HCT116 (cell line): Measurements from ENCODE around the gene KRTAP10-11. TPM values are rescaled to one million over a fixed set of nuclear protein-coding genes. Genes with fewer than 3 reads are reported as not detected.

Experiments
- ATAC-seq: fragments of 200-7000 bp; cut with Tn5 transposase; 2 replicates; pipeline ENCODE4 v1.9.1; 2020; ENCODE audit warnings: mild to moderate bottlenecking, moderate library complexity
- BruUV-seq: library from RNA; stranded (reverse); fragments of 400-500 nt; replicated peaks from 2 replicates; lab custom pipeline; 2021; lab: Mats Ljungman, UMichigan
- CTCF ChIA-PET: fragments of 300-600 bp; sonication (Branson Sonifier 250); formaldehyde crosslinking; loops from one replicate; lab custom pipeline; 2021; ENCODE audit warnings: antibody characterized with exemption; lab: Charles Lee
- POLR2A ChIA-PET: fragments of 300-600, 350-600 bp; sonication (Branson Sonifier 250); formaldehyde crosslinking; loops from one replicate; lab custom pipeline; 2021; ENCODE audit warnings: antibody characterized with exemption; lab: Charles Lee
- RAD21 ChIA-PET, 2 experiments: fragments of 300-600 bp; sonication (Branson Sonifier 250); formaldehyde crosslinking; loops; one replicate each; lab custom pipeline; 2023; ENCODE audit warnings: low total read pairs in 2 of 2; ENCODE audit not compliant: uncharacterized antibody in 2 of 2, unreplicated experiment in 2 of 2, low non-redundant PET in 1 of 2; lab: Charles Lee
- DNase-seq: peaks from one replicate; pipeline ENCODE4 v3.0.0-alpha.2; 2010; ENCODE audit warnings: low read depth, low spot score
- H2AFZ ChIP-seq: fragments of 200-600 bp; shearing (Covaris generic), sonication (generic); 2 replicates; pipeline ENCODE4 v1.6.1; 2017; ENCODE audit warnings: low read depth, mixed run types, mixed read lengths, antibody characterized with exemption, low read length; ENCODE audit not compliant: poor library complexity, severe bottlenecking
- H3K27ac ChIP-seq: 2 replicates; pipeline ENCODE4 v1.5.1; 2012; ENCODE audit warnings: low read depth, low read length
- H3K27me3 ChIP-seq: fragments of 200-600 bp; sonication (generic); 2 replicates; pipeline ENCODE4 v1.6.1; 2016; ENCODE audit warnings: mixed run types, low read length, mixed read lengths; ENCODE audit not compliant: insufficient read depth
- H3K36me3 ChIP-seq, 2 experiments: fragments of 200-500 bp in 1 of 2; fragments of 200-600 bp in 1 of 2; sonication (Bioruptor generic) in 1 of 2; sonication (generic) in 1 of 2; 2 replicates each; pipeline versions ENCODE4 v1.5.1 to v1.6.1; 2014 to 2016; ENCODE audit warnings: low read length in 2 of 2, inconsistent platforms in 1 of 2, mixed read lengths in 1 of 2, mixed run types in 1 of 2; ENCODE audit not compliant: insufficient read depth in 2 of 2, control insufficient read depth in 1 of 2
- H3K4me1 ChIP-seq, 2 experiments: fragments of 200-600 bp in 1 of 2; sonication (generic) in 1 of 2; 2 replicates each; pipeline versions ENCODE4 v1.5.1 to v1.6.1; 2012 to 2017; ENCODE audit warnings: low read length in 2 of 2, inconsistent platforms in 1 of 2, mild to moderate bottlenecking in 1 of 2, mixed read lengths in 1 of 2, mixed run types in 1 of 2, moderate library complexity in 1 of 2; ENCODE audit not compliant: insufficient read depth in 2 of 2, control insufficient read depth in 1 of 2
- H3K4me2 ChIP-seq: fragments of 200-600 bp; sonication (generic); 2 replicates; pipeline ENCODE4 v1.6.1; 2017; ENCODE audit warnings: mixed run types, low read length, mixed read lengths
- H3K4me3 ChIP-seq, 2 experiments: fragments of 200-600 bp in 1 of 2; sonication (generic) in 1 of 2; replicated peaks in 1 of 2; 2 replicates each; pipeline ENCODE4 v1.5.1; 2011 to 2016; ENCODE audit warnings: low read length in 2 of 2, control low read depth in 1 of 2, low read depth in 1 of 2, mild to moderate bottlenecking in 1 of 2, mixed read lengths in 1 of 2, mixed run types in 1 of 2
- H3K79me2 ChIP-seq: fragments of 200-600 bp; sonication (generic); 2 replicates; pipeline ENCODE4 v1.6.1; 2017; ENCODE audit warnings: mild to moderate bottlenecking, mixed run types, low read length, moderate library complexity, mixed read lengths; ENCODE audit not compliant: insufficient read depth
- H3K9ac ChIP-seq: fragments of 200-600 bp; sonication (generic); 2 replicates; pipeline ENCODE4 v1.6.1; 2016; ENCODE audit warnings: low read length, mixed read lengths
- H3K9me2 ChIP-seq: fragments of 200-600 bp; sonication (generic), shearing (Covaris generic); 2 replicates; pipeline ENCODE4 v1.6.1; 2017; ENCODE audit warnings: mixed run types, mild to moderate bottlenecking, moderate library complexity; ENCODE audit not compliant: insufficient read depth
- H3K9me3 ChIP-seq, 2 experiments: fragments of 200-500 bp in 1 of 2; fragments of 200-600 bp in 1 of 2; sonication (Bioruptor generic) in 1 of 2; sonication (generic) in 1 of 2; 2 replicates each; pipeline ENCODE4 v1.6.1; 2014 to 2017; ENCODE audit warnings: low read length in 2 of 2, mixed read lengths in 2 of 2, inconsistent platforms in 1 of 2, low read depth in 1 of 2, mild to moderate bottlenecking in 1 of 2, mixed run types in 1 of 2, moderate library complexity in 1 of 2; ENCODE audit not compliant: control insufficient read depth in 1 of 2, insufficient read depth in 1 of 2
- H4K20me1 ChIP-seq: fragments of 200-600 bp; sonication (generic), shearing (Covaris generic); 2 replicates; pipeline ENCODE4 v1.6.1; 2017; ENCODE audit warnings: mixed run types, mild to moderate bottlenecking, moderate library complexity; ENCODE audit not compliant: insufficient read depth
- CEBPB ChIP-seq: IDR thresholded peaks from 2 replicates; pipeline ENCODE4 v1.6.1; 2012; ENCODE audit warnings: low read depth
- EGR1 ChIP-seq: IDR thresholded peaks from 2 replicates; pipeline ENCODE4 v1.6.1; 2012; ENCODE audit warnings: low read depth
- ELF1 ChIP-seq: IDR thresholded peaks from 2 replicates; pipeline ENCODE4 v1.6.1; 2012; ENCODE audit warnings: low read depth, borderline replicate concordance
- FOSL1 ChIP-seq: IDR thresholded peaks from 2 replicates; pipeline ENCODE4 v1.6.1; 2012; ENCODE audit warnings: low read depth
- JUND ChIP-seq: IDR thresholded peaks from 2 replicates; pipeline ENCODE4 v1.6.1; 2012
- MAX ChIP-seq: IDR thresholded peaks from 2 replicates; pipeline ENCODE4 v1.6.1; 2012
- POLR2AphosphoS5 ChIP-seq: IDR thresholded peaks from 2 replicates; pipeline ENCODE4 v1.6.1; 2011; ENCODE audit warnings: mild to moderate bottlenecking, low read depth, low read length, moderate library complexity
- SP1 ChIP-seq: IDR thresholded peaks from 2 replicates; pipeline ENCODE4 v1.6.1; 2012; ENCODE audit warnings: low read depth
- YY1 ChIP-seq: IDR thresholded peaks from 2 replicates; pipeline ENCODE4 v1.6.1; 2011; ENCODE audit warnings: low read length, low read depth, moderate library complexity, mild to moderate bottlenecking; ENCODE audit not compliant: insufficient replicate concordance; ENCODE audit errors: extremely low read depth
- ZBTB33 ChIP-seq: IDR thresholded peaks from 2 replicates; pipeline ENCODE4 v1.6.1; 2011; ENCODE audit warnings: mild to moderate bottlenecking, low read length, moderate library complexity; ENCODE audit not compliant: insufficient replicate concordance; ENCODE audit errors: extremely low read depth
- ZNF274 ChIP-seq: fragments of 200-500 bp; sonication (Bioruptor generic); IDR thresholded peaks from 2 replicates; pipeline ENCODE4 v1.6.1; 2014; ENCODE audit warnings: mild to moderate bottlenecking, low read depth, low read length, inconsistent platforms
- intact Hi-C: fragments of 100-400 bp; cut with micrococcal nuclease; formaldehyde crosslinking; loops from 2 replicates; pipeline ENCODE4 v1.10.0; 2022
- total RNA-seq: library from RNA; stranded (reverse); gene quantifications from one replicate; pipeline ENCODE4 v1.2.1, GENCODE V29; 2021; ENCODE audit not compliant: unreplicated experiment

KRTAP10-11 gene
- total RNA-seq, 1 experiment from 2014 or later = not detected

DNA sequence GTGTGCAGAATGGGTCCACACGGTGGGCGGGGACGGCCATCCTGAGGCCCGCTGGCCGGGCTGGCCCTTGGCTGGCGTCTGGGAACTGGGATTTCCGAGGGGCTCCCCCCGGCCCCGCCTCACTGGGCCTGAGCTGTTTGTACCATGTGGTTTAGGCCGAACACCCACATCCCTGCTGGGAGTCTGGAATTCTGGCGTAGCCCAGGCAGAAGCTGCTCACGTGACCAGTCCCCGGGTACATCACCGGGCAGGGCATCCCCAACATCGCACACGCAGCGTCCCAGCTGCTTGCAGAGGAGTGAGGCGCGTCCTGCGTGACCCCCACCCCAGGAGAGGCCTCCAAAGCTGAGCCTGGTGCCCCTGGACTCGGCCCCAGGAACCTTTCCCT lies 43.8 kb upstream of the KRTAP10-11 start:
- Histone ChIP-seq H3K4me1 (peaks cover 0 to 3% of the 10 kb centered on the region in 2 experiments; a peak in 1 of 4 replicates), H3K79me2 (no peaks in the 10 kb centered on the region)
- no peak for TF ChIP-seq SP1
- TF ChIP-seq POLR2AphosphoS5 = no peak
- no peak for TF ChIP-seq YY1
- TF ChIP-seq ZNF274 = no peak
- TF ChIP-seq MAX = no peak
- no peak for TF ChIP-seq EGR1
- TF ChIP-seq ELF1 = no peak
- TF ChIP-seq JUND = no peak
- no peak for TF ChIP-seq ZBTB33
- no peak for TF ChIP-seq FOSL1
- TF ChIP-seq CEBPB = no peak
- TF ChIP-seq, all 23 proteins: peak for 0
- RAD21 ChIA-PET = no interaction called here
- Histone ChIP-seq H3K36me3 (no peaks in the 10 kb centered on the region), H3K27me3 (peaks cover 11% of the 10 kb centered on the region; the same call in 1 of the 2 replicates), H2AFZ (no peak overlapping the region), H3K9ac (no peak overlapping the region), H3K9me2 (no peaks in the 10 kb centered on the region), H3K27ac (no peak overlapping the region), H3K4me2 (no peak overlapping the region), H3K4me3 (no peak overlapping the region), H3K9me3 (no peaks in the 10 kb centered on the region), H4K20me1 (no peaks in the 10 kb centered on the region)
- CTCF ChIA-PET = no interaction called here
- ATAC-seq = no peak
- intact Hi-C loops = no loop called here
- POLR2A ChIA-PET = no interaction called here
- BruUV-seq = no TSS peak
- no peak for DNase-seq
